PFSK-1 (cell line): ENCODE results near the gene DPPA2.

Source experiments
- FOXP2 ChIP-seq: optimal IDR thresholded peaks from 2 replicates; pipeline ENCODE3; 2011; ENCODE audit warnings: borderline replicate concordance, control low read depth, inconsistent platforms; ENCODE audit not compliant: insufficient read depth; ENCODE audit errors: extremely low read length, extremely low read depth
- POLR2AphosphoS5 ChIP-seq: IDR thresholded peaks from 2 replicates; pipeline ENCODE4 v1.6.1; 2012; ENCODE audit warnings: low read depth, mild to moderate bottlenecking, control low read depth, low read length, moderate library complexity
- REST ChIP-seq, 2 experiments: IDR thresholded peaks; 2 replicates each; pipeline versions ENCODE4 v1.6.1 to v1.8.0; 2011 to 2012; ENCODE audit warnings: low read depth in 2 of 2, low read length in 2 of 2, control low read depth in 1 of 2, inconsistent platforms in 1 of 2, mild to moderate bottlenecking in 1 of 2, moderate library complexity in 1 of 2; ENCODE audit not compliant: insufficient read depth in 1 of 2
- SIN3A ChIP-seq: IDR thresholded peaks from 2 replicates; pipeline ENCODE4 v1.6.1; 2012; ENCODE audit warnings: mild to moderate bottlenecking, low read length, moderate library complexity, borderline replicate concordance; ENCODE audit not compliant: insufficient read depth
- TAF1 ChIP-seq: IDR thresholded peaks from 2 replicates; pipeline ENCODE4 v1.6.1; 2012; ENCODE audit warnings: low read length, control low read depth, borderline replicate concordance; ENCODE audit not compliant: insufficient read depth

The DPPA2 gene

GRCh38 chr3:109334572-109334971 lies 18.3 kb upstream of the DPPA2 start:
- TF ChIP-seq TAF1, result no peak
- TF ChIP-seq SIN3A, result no peak
- TF ChIP-seq POLR2AphosphoS5, result no peak
- TF ChIP-seq REST (IDR thresholded peaks at IDR 0.05; ENCODE audit: insufficient read depth in 1 of 2, low read depth in 2 of 2, low read length in 2 of 2), result no peak
- TF ChIP-seq FOXP2, result no peak

- TF ChIP-seq FOXP2 (no peak), POLR2AphosphoS5 (no peak), REST (IDR thresholded peaks at IDR 0.05; ENCODE audit: insufficient read depth in 1 of 2, low read depth in 2 of 2, low read length in 2 of 2) (no peak), SIN3A (no peak), TAF1 (no peak)
Observed at GRCh38 chr3:109331692-109332091, 15.4 kb upstream of the DPPA2 start.

GRCh38 chr3:109330405-109330804 lies 14.1 kb upstream of the DPPA2 start:
- TF ChIP-seq FOXP2 (no peak), REST (IDR thresholded peaks at IDR 0.05; ENCODE audit: insufficient read depth in 1 of 2, low read depth in 2 of 2, low read length in 2 of 2) (no peak), TAF1 (no peak), POLR2AphosphoS5 (no peak), SIN3A (no peak)

- no peak for TF ChIP-seq REST (IDR thresholded peaks at IDR 0.05; ENCODE audit: insufficient read depth in 1 of 2, low read depth in 2 of 2, low read length in 2 of 2)
- no peak for TF ChIP-seq FOXP2
- no peak for TF ChIP-seq POLR2AphosphoS5
- TF ChIP-seq SIN3A, result no peak
- no peak for TF ChIP-seq TAF1
Observed at GRCh38 chr3:109328202-109328601, 11.9 kb upstream of the DPPA2 start.

- TF ChIP-seq SIN3A (no peak), FOXP2 (no peak), POLR2AphosphoS5 (no peak), TAF1 (no peak), REST (IDR thresholded peaks at IDR 0.05; ENCODE audit: insufficient read depth in 1 of 2, low read depth in 2 of 2, low read length in 2 of 2) (no peak)
Observed at GRCh38 chr3:109325657-109326056, 9.3 kb upstream of the DPPA2 start.
